ENCODE measurements around the gene PLIN3.
A peak's percentile ranks its signal among the peaks of the same experiment; 100 is the strongest.

- TF ChIP-seq CTCF (IDR thresholded peaks at IDR 0.05) (peak in 3 of 4 experiments; percentile 78 to 93 (median 85)), POLR2A (IDR thresholded peaks at IDR 0.05) (no peak), EP300 (IDR thresholded peaks at IDR 0.05) (no peak), POLR2AphosphoS5 (IDR thresholded peaks at IDR 0.05) (no peak)
Observed at GRCh38 chr19:4811328-4812131, 55.9 kb downstream of the PLIN3 start.

Data from gastroesophageal sphincter (tissue), 3 donors.